ENCODE measurements around the gene SLC39A11. TPM values are rescaled to one million over a fixed set of nuclear protein-coding genes. Genes with fewer than 3 reads are reported as not detected.

Gene SLC39A11
- polyA plus RNA-seq, 5 donors, result 13.8 to 20.5 (median 15.6) TPM

DNA sequence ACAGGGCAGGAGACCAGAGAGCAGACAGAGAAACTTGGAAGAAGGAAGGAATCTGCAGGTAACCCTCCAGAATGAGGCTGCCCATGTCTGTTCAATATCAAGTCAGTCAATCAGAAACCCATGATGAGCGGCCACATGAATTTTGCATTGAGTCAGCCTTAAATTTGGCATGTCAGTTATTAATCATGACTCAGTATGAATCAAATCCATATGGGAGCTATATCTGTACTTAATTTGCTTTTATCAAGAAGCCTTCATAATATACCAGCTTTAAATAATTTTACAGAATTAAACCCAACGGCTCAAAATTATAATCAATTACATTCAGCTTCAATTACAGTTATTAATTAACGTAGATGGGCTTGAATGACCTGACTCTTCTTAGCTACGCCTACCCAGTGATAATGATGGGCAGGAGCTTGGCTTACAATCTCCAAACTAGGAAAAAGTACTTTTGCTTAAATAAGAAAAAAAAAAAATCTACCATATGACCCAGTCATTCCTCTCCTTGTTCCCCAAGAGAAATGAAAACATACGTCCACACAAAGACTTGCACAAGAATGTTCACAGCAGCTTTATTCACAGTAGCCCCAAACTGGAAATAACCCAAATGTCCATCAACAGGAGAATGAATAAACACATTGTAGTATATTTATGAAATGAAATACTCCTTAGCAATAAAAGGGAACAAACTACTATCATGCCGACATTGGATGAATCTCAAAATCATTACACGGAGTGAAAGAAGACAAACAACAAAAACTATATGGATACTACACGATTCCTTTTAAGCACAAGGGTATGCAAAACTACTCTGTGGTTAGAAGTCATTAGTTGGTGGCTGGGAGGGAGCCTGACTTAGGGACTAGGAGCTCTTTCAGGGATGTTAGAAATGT is 48.6 kb downstream of the SLC39A11 start:
- DNase-seq, result peak; percentile 73 to 74

DNA sequence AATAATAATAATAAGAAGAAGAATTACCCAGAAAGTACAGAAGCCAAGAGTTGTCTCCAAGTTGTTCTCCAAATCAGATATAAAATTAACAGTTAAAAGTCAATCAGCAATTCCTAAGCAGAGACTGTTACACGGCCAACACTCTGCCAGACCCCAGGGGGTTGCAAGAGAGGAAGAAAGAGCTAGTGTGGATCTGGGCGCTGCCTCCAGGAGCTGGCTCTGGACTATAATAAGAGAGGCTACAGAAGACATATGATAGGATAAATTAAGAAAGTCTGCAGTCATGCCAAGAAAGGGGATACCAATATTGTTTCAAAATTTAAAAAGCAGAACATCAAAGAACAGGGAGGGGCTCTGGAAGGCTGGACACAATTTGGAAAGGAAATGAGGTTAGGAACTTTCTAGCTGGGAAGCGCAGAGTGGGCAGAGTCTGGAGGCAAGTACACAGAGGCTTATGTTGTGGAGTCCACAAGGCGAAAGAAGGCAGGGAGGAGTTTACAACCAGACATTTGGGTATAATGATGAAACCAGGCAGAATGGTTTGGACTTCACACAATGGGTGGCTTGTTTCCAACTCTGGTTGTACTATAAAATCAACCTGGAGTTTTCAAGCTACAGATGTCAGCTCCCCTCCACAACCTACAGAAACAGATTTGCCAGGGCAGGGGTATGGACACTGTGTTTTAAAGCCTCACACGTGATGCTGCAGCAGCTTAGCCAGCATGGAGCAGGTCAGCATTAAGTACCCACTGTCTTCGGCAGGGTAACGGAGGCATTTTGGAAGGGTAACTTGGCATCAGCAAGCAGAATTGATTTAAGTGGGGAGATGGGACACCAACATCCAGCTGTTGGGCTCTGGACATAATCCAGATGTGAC is 49.4 kb downstream of the SLC39A11 start:
- DNase-seq, result peak; percentile 62 to 63

DNA sequence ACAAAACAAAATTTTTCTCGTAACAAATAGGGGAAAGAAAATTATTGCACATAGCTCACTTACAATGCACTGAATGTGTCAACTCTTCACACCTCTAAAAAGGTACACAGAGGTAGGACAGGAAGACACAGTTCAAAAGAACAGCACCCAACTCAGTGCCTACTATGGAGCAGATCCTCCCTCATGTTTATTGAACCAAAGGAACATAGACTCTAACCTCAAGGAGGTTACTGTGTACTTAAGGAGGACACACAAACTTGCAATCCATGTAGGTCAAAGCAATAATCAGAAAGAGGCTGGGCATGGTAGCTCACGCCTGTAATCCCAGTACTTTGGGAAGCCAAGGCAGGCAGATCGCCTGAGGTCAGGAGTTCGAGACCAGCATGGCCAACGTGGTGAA is 50.3 kb downstream of the SLC39A11 start:
- DNase-seq, result no peak

DNA sequence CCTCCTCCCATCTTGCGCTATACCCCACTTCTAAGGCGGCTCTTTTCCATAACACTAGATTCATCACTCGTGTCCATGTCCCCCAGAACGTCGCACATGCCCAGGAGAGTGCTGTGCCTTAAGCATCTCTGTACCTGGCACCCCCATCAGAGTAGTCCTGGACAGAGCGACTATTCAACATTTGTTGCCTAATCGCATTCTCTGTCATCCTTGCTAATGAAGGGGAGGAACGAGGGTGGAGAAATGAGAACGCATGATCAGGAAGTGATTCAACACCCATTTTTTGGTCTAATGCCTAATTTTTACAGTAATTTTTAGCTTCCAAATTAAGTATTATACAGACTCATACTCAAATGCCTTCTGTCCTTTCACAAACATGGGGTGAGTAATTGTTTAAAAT is 53.2 kb downstream of the SLC39A11 start:
- DNase-seq, result no peak

DNA sequence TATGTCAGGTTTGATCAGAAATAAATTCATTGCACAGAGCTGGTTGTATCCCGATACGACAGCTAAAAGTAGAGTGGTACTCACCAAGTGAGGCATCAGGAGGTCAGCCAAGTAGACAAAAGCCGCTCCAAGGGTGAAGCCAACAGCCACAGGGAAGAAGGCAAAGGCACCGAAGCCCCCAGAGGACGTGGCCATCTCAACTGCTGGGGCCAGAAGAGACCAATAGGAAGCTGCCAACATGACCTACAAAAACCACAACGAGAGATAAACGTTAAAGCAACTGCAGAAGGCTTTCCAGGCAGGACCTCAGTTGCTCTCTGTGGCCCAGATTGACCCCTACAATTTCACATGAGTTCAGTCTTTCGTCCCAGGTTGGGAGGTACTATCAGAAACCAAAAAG is 61.0 kb downstream of the SLC39A11 start:
- no peak for DNase-seq

DNA sequence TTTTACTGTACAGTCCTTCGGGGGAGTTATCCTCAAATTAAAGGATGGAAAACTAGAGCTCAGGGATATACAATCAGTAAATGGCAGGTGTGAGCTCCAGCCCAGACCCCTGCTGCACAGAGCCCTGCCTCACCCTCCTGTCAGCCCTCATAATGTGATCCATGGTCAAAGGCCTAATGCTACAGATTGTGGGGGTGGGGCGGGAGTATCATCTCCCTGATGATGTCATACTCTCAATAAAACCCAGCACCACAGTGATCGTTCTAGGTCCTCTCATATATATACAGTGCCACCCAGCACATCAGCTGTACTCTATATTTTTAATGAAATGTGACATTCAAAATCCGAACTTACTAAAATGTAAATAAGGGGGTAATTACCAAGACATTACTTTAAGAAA is 61.5 kb downstream of the SLC39A11 start:
- DNase-seq, result no peak

DNA sequence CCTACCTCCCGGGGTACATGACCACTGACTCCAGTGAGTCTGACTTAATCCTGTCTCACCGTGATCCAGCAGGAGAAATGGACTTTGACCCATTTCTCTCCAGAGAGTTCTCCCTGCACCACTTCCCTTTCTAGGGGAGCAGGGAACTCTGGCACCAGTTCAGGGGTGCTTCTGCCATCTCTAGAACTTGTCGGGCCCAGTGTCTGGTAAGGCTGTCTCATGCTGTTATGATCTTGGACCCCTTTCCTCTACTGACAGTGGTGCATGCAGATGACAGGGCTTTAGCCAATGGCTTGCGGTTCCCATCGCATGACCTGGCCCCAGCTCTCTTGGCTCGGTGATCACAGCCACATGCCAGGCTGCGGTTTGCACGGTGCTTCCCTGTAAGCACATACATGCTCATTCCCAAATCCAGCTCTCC is 62.0 kb downstream of the SLC39A11 start:
- no peak for DNase-seq

DNA sequence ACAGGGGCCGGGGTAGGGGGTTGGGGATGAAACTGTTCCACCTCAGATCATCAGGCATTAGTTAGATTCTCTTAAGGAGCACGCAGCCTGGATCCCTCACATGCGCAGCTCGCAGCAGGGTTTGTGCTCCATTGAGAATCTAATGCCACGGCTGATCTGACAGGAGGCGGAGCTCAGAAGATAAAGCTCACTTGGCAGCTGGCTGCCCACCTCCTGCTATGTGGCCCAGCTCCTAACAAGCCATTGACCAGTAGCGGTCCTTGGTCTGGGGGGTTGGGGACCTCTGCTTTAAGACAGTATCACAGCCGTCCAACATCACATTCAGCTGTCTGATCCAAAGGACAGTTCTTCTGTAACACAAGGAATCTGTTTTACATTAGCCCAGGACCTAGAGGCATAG is 62.5 kb downstream of the SLC39A11 start:
- no peak for DNase-seq

DNA sequence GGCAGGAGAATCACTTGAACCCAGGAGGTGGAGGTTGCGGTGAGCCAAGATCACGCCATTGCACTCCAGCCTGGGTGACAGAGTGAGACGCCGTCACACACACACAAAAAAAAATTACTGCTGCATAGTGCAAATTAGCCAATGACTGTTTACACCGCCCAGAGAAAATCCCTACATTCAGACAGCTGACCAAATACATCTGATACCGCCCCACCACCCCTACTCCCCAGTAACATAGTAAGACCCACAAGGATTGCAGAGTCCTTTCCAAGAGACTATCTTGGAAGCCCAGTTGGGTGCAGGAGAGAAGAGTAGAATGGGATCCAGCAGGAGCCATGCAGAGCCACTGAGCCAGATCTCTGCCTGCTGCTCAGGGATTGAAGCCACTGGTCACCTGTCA is 63.5 kb downstream of the SLC39A11 start:
- no peak for DNase-seq

DNA sequence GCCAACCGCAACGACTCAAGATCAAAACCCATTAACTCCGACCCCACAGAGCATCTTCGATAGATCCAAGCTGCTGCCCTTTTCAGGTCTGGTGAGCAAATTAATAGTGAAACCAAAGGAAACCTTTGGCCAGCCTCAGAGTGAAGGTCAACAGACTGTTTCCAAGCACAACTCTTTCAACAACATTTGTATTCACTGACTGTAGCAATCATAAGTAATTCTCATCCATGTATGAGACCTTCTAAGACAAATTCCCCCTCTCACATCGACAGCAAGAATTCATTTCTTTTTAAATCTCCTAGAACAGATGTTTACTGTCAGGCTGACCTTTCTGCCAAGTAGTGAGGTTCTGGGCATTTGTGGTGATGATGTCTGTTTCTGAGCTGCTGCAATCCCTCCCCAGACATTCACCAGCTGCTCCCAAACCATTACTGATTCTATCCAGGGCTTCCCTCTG is 64.2 kb downstream of the SLC39A11 start:
- DNase-seq, result peak; percentile 43 to 62

DNA sequence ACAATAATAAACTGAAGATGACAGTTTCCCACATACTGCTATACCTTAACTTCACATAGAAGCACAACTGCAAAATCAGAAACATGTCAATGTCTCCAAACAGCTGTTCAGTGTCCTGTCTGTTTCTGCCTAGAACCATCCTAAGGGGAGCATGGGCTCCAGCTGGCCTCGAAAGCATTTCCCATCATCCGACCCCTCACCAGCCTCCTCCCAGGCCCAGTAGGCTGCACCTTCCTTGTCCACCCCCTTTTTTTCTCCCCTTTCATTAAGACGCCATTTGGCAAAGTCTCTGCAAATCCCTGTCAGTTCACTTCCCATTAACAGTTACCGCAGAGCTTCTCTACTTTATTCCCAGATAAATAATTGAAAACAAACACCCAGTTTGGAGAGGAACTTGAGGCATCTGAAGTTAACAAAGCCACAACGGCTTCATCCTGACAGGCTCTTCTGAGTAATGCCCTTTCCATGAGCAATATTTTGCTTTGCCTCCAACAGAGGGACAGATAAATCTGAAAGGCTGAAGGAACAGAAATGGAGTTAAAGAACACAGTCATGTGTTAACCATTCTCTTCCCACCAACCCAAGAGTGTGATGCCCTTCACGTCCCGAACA is 65.3 kb downstream of the SLC39A11 start:
- DNase-seq, result no peak

DNA sequence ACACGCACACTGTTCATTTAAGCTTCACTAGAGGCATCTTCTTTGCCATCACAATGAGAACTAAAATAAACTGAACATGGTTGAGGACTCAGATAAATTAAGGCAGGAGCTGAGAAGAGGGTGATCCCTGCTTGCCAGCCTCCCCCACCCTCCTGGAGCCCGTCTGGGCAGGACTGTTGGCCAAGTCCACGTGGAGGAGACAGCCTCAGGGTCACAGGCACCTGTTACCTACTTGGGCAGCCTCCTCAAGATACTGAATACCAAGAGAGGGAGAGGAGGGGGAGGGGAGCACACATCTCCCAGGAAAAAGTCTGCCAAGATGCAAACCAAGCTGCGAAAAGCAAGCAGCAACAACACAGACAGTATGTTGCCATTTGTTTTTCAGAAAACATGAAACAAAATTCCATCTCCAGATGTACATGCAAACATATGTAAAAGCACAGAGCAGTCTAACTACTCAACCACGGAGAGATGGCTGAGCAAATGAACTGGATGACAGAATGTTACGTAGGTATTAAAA is 67.4 kb downstream of the SLC39A11 start:
- no peak for DNase-seq

DNA sequence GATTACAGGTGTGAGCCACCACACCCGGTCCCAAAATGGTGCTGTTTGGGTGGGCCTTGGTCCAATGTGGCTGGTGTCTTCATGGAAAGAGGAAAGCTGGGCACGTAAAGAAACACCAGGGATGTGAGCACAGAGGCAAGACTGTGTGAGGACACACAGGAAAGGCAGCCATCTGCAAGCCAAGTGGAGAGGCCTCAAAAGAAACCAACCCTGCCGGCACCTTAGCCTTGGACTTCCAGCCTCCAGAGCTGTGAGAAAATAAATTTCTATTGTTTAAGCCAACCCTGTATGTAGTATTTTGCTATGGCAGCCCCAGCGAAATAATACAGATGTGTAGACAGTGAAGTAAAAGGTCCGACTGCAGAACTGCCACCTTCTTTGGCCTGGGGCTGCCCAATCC is 68.7 kb downstream of the SLC39A11 start:
- no peak for DNase-seq

DNA sequence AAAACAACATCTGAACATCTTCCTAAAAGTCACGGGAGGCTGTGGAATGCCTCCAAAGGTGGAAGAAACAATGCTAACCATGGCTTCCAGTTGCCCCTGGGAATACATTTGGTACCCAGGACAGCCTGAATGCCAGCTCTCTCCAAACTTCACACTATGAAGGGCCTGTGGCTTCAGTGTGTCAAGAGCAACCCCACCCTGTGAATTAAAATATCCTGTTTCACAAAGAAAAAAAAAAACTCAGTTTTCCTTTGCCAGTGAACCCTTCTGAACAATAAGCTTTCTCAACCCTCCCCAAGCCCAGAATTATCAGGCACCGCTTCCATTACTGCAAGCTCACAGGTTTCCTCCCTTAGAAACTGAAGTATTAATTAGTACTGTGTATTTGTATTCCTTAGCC is 69.8 kb downstream of the SLC39A11 start:
- DNase-seq, result no peak

DNA sequence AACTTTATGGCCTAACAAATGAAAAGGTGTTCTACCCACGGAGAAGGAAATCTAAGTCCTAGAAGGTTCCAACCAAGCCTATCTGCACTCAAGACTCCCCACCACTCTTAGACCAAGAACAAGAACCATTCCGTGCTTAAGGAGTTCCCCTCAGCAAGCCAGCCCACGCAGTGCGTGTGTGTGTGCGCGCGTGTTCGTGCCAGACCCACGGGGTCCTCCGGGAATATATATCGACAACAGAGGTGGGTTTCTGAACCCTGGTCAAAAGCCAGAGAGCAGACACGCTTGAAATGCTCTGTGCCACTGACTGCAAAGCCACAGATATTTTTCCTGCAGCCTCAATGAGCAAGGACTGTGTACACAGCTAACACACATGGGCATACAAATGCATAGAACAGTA is 70.7 kb downstream of the SLC39A11 start:
- no peak for DNase-seq

DNA sequence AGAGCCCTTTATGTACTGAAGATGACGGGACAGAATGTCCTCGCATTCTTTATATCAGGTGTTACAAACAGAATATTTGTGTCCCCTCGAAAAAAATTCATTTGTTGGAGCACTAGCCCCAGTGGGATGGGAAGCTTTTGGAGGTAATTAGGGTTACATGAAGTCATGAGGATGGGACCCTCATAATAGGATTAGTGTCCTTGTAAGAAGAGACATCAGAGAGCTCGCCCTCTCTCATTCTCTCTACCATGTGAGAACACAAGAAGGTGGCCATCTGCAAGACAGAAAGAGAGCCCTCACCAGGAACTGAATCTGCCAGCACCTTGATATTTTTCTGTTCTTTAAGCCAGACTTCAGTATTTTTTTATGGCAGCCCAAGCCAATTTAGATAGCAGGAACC is 72.4 kb downstream of the SLC39A11 start:
- no peak for DNase-seq

DNA sequence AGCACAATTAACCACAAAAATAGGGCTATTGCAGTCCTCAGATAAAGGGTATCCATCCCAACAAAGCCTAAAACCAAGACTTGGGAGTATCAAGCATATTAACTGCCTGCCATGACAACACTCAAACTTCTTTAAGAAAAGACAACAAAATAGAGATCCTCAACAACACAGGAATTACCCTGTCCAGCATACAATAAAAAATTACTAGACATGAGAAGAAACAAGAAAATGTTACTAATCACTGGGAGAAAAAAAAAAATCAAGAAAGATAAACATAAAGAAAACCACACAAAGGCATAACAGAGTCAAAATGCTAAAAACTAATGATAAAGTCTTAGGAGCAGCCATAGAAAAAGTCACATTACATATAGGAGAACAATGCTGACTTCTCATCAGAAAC is 73.9 kb downstream of the SLC39A11 start:
- no peak for DNase-seq

DNA sequence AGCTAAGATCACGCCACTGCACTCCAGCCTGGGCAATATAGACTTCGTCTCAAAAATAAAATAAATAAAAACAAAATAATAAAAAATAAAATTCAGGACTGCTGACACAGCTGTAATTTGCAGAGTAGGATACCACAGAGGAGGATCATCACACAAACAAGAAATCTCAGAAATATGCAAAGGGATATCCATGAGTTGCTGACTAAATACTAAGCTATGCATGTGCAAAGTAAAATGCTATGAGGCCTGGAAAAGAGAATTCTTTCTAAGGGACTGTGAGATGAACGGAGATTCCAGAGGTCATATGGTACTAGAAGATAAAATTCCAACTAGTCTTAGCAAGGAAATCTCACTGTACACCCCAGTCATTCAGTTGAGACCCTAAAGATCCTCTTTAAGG is 74.8 kb downstream of the SLC39A11 start:
- DNase-seq, result no peak

DNA sequence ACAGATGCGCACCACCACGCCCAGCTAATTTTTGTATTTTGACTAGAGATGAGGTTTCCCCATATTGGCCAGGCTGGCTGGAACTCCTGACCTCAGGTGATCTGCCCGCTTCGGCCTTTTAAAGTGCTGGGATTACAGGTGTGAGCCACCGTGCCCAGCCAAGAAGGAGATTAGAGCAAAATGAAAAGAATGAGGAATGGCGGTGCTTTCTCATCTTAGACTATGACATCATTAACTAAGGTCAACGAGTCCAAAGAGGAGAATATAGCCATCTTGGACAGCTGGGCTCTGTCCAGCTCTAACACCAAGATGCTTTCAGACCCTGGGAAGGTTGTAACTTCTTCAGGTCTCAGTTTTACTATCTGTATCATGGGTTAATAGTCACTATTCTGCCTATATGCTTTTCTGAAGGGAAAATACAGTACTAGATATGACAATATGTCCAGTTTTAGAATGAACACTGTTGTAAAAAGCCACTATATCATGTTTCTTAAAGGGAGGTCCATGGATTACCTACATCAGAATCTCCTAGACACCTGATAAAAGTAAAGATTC is 76.7 kb downstream of the SLC39A11 start:
- no peak for DNase-seq

DNA sequence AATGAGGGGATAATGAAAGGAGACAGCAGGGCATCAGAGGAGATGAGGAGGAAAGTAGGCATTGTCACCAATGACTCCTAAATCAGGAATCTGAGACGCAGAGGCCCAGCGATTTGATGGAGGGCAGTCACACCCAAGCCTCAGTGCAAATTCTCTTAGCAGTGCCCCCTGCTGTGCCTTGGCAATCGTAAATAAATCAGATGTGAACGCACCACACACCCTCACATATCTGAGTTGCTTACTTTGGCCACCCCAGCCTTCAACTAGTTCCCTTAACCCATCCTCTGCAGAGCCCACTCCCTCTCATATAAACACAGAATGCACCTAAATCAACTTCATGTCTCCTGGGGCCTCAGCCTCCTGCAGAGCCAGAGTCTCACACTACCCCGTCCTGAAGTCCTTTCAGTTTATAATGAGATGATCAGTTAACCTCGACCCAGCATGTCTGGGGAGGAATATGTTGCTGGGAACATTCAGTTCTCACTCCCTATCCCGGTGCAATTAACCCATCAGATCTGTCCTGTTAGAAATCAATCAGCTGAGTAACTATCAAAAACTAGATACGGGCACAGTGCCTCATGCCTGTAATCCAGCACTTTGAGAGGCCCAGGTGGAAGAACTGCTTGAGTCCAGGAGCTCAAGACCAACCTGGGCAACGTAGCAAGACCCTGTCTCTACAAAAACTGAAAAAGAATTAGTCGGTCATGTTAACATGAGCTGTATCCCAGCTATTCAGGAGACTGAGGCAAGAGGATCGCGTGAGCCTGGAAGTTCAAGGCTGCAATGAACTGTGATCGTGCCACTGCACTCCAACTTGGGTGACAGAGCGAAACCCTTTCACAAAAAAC is 78.4 kb downstream of the SLC39A11 start:
- no peak for DNase-seq

DNA sequence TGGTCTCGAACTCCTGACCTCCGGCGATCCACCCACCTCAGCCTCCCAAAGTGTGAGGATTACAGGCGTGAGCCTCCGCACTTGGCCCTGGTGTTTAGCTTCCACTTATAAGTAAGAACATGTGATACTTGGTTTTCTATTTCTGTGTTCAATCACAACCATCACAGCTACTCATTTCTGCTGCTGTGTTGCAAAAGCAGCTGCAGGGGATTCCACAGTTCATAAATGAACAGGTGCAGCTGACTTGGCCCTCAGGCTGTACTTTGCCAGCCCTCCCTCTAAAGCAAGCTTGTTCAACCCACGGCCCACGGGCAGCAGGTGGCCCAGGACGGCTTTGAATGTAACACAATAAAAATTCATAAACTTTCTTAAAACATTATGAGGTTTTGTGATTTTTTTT is 79.2 kb downstream of the SLC39A11 start:
- DNase-seq, result no peak

Measured in right lung (tissue), 5 donors.